OCI-LY1 (cell line): Measurements from ENCODE around the gene ATP6V0E1.

Source experiments
- H2AFZ ChIP-seq: fragments of 200-600 bp; sonication (generic), shearing (Covaris generic); 2 replicates; pipeline ENCODE4 v1.6.0; 2014; ENCODE audit warnings: antibody characterized with exemption, mild to moderate bottlenecking, low read length
- H3F3A ChIP-seq: fragments of 200-600 bp; sonication (generic), shearing (Covaris generic); 2 replicates; pipeline ENCODE4 v1.6.0; 2014; ENCODE audit warnings: mild to moderate bottlenecking, antibody characterized with exemption, low read length, moderate library complexity; ENCODE audit not compliant: insufficient read depth
- H3K27ac ChIP-seq: fragments of 200-600 bp; sonication (generic); 2 replicates; pipeline ENCODE4 v1.5.1; 2014; ENCODE audit warnings: low read length, mixed run types, mild to moderate bottlenecking, low read depth; ENCODE audit not compliant: poor library complexity, severe bottlenecking
- H3K27me3 ChIP-seq: fragments of 200-600 bp; sonication (generic); 2 replicates; pipeline ENCODE4 v1.6.0; 2014; ENCODE audit warnings: antibody characterized with exemption, mild to moderate bottlenecking, low read length, moderate library complexity; ENCODE audit not compliant: insufficient read depth
- H3K36me3 ChIP-seq: fragments of 200-600 bp; sonication (generic); 2 replicates; pipeline ENCODE4 v1.6.1; 2014; ENCODE audit warnings: mild to moderate bottlenecking, antibody characterized with exemption, low read length, moderate library complexity, mixed read lengths; ENCODE audit not compliant: insufficient read depth
- H3K4me1 ChIP-seq: fragments of 200-600 bp; sonication (generic); 2 replicates; pipeline ENCODE4 v1.5.1; 2014; ENCODE audit warnings: mild to moderate bottlenecking, low read length, moderate library complexity; ENCODE audit not compliant: insufficient read depth, severe bottlenecking
- H3K4me2 ChIP-seq: fragments of 200-600 bp; sonication (generic), shearing (Covaris generic); 2 replicates; pipeline ENCODE4 v1.6.1; 2014; ENCODE audit warnings: low read length
- H3K4me3 ChIP-seq: fragments of 200-600 bp; sonication (generic); 2 replicates; pipeline ENCODE4 v1.5.1; 2014; ENCODE audit warnings: low read length, low read depth, mild to moderate bottlenecking, mixed read lengths; ENCODE audit not compliant: poor library complexity, severe bottlenecking
- H3K79me2 ChIP-seq: fragments of 200-600 bp; shearing (Covaris generic); 2 replicates; pipeline ENCODE4 v1.6.1; 2016; ENCODE audit warnings: mixed run types, low read length, mixed read lengths; ENCODE audit not compliant: insufficient read depth
- H3K9ac ChIP-seq: fragments of 200-600 bp; sonication (generic), shearing (Covaris generic); 2 replicates; pipeline ENCODE4 v1.6.1; 2014; ENCODE audit warnings: mild to moderate bottlenecking, low read length, mixed read lengths
- H3K9me2 ChIP-seq: fragments of 200-600 bp; sonication (generic), shearing (Covaris generic); 2 replicates; pipeline ENCODE4 v1.6.1; 2014; ENCODE audit warnings: low read depth, mild to moderate bottlenecking, low read length, mixed read lengths
- H3K9me3 ChIP-seq: fragments of 200-600 bp; shearing (Covaris generic); 2 replicates; pipeline ENCODE4 v1.6.1; 2014; ENCODE audit warnings: low read length, mixed read lengths
- H4K20me1 ChIP-seq: fragments of 200-600 bp; sonication (generic), shearing (Covaris generic); 2 replicates; pipeline ENCODE4 v1.6.0; 2016; ENCODE audit warnings: mild to moderate bottlenecking, low read length; ENCODE audit not compliant: insufficient read depth
- EZH2 ChIP-seq: fragments of 200-600 bp; sonication (generic), shearing (Covaris generic); IDR thresholded peaks from 2 replicates; pipeline ENCODE4 v1.8.0; 2017; ENCODE audit warnings: borderline replicate concordance, mixed run types, mild to moderate bottlenecking, antibody characterized with exemption, low read length, moderate library complexity, mixed read lengths
- TF ChIP-seq, protein P1 (sequence below): fragments of 200-600 bp; sonication (generic), shearing (Covaris generic); IDR thresholded peaks from 2 replicates; pipeline ENCODE4 v1.5.1; 2017; ENCODE audit warnings: mild to moderate bottlenecking, antibody characterized with exemption, low read length, moderate library complexity, mixed read lengths

The ATP6V0E1 gene

GRCh38 chr5:172951371-172952033 is 32.1 kb upstream of the ATP6V0E1 start:
- Histone ChIP-seq H4K20me1 (no peaks in the 10 kb centered on the region), H3K79me2 (no peaks in the 10 kb centered on the region), H3K9me3 (no peaks in the 10 kb centered on the region), H3K9me2 (no peaks in the 10 kb centered on the region), H3F3A (no peaks in the 10 kb centered on the region), H3K4me2 (no peak overlapping the region), H3K36me3 (no peaks in the 10 kb centered on the region), H3K4me1 (no peaks in the 10 kb centered on the region), H2AFZ (no peak overlapping the region), H3K4me3 (no peak overlapping the region), H3K27me3 (no peaks in the 10 kb centered on the region), H3K9ac (no peak overlapping the region), H3K27ac (no peak overlapping the region)
- TF ChIP-seq, protein P1, sequence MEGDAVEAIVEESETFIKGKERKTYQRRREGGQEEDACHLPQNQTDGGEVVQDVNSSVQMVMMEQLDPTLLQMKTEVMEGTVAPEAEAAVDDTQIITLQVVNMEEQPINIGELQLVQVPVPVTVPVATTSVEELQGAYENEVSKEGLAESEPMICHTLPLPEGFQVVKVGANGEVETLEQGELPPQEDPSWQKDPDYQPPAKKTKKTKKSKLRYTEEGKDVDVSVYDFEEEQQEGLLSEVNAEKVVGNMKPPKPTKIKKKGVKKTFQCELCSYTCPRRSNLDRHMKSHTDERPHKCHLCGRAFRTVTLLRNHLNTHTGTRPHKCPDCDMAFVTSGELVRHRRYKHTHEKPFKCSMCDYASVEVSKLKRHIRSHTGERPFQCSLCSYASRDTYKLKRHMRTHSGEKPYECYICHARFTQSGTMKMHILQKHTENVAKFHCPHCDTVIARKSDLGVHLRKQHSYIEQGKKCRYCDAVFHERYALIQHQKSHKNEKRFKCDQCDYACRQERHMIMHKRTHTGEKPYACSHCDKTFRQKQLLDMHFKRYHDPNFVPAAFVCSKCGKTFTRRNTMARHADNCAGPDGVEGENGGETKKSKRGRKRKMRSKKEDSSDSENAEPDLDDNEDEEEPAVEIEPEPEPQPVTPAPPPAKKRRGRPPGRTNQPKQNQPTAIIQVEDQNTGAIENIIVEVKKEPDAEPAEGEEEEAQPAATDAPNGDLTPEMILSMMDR, result no peak
- TF ChIP-seq EZH2, result no peak

DNA sequence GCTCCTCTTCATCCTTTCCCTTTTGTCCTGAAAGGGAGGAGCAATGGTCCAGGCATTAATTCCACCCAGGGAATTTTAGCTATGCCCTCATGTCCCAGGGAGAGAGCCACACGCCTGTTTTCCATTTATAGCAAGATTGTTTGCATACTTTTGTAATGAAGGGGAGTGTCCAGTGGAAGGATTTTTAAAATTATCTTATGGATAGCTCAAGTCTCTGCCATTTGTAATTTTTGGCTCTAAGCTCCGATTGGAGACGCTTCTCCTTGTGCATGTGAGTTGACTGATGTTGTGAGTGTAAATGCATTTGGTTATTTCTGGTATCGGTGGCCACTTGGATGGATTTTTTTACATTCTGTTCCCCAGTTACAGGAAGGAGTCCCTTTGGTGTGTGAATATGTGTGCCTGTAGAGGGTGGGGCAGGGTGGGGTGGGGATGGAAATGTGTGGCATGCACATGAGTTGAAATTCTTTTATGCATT is 31.5 kb upstream of the ATP6V0E1 start:
- Histone ChIP-seq H3K4me3 (no peak overlapping the region), H3K9me2 (no peaks in the 10 kb centered on the region), H3K4me2 (no peak overlapping the region), H4K20me1 (no peaks in the 10 kb centered on the region), H2AFZ (no peak overlapping the region), H3K9me3 (no peaks in the 10 kb centered on the region), H3K9ac (no peak overlapping the region), H3K27me3 (no peaks in the 10 kb centered on the region), H3K4me1 (no peaks in the 10 kb centered on the region), H3K36me3 (no peaks in the 10 kb centered on the region), H3F3A (no peaks in the 10 kb centered on the region), H3K27ac (no peak overlapping the region), H3K79me2 (no peaks in the 10 kb centered on the region)
- TF ChIP-seq EZH2, result no peak
- TF ChIP-seq, protein P1, result no peak

GRCh38 chr5:172953776-172954675 is 29.5 kb upstream of the ATP6V0E1 start:
- Histone ChIP-seq H3K4me1 (no peaks in the 10 kb centered on the region), H3K9ac (no peak overlapping the region)

More at GRCh38 chr5:172953776-172954675, 29.5 kb upstream of the ATP6V0E1 start:
- TF ChIP-seq, protein P1, result no peak
- TF ChIP-seq EZH2, result no peak
- Histone ChIP-seq H3K9me3 (0 out of 2 replicates have a peak, but pooled peaks cover 2% of the 10 kb centered on the region), H3F3A (no peaks in the 10 kb centered on the region), H3K4me3 (no peak overlapping the region), H2AFZ (no peak overlapping the region), H3K36me3 (no peaks in the 10 kb centered on the region), H3K27me3 (no peaks in the 10 kb centered on the region), H3K27ac (no peak overlapping the region), H4K20me1 (no peaks in the 10 kb centered on the region), H3K4me2 (no peak overlapping the region), H3K9me2 (no peaks in the 10 kb centered on the region), H3K79me2 (no peaks in the 10 kb centered on the region)
